DND-41 (cell line): ENCODE data around the gene PEAK3.

Source experiments
- ATAC-seq: fragments of 200-7000 bp; cut with Tn5 transposase; 3 replicates; pipeline ENCODE4 v1.9.1; 2021; ENCODE audit warnings: low read depth; ENCODE audit not compliant: insufficient read depth
- DNase-seq: peaks from one replicate; pipeline ENCODE4 v3.0.0-alpha.2; 2020
- H2AFZ ChIP-seq: 2 replicates; pipeline ENCODE4 v1.6.0; 2012; ENCODE audit warnings: low read depth, low read length
- H3K27ac ChIP-seq: 2 replicates; pipeline ENCODE4 v1.5.1; 2012; ENCODE audit warnings: low read length, inconsistent platforms
- H3K27me3 ChIP-seq: fragments of 200-600 bp; sonication (generic); 2 replicates; pipeline ENCODE4 v1.6.0; 2012; ENCODE audit warnings: low read length, mild to moderate bottlenecking, inconsistent platforms; ENCODE audit not compliant: insufficient read depth, poor library complexity
- H3K36me3 ChIP-seq: 2 replicates; pipeline ENCODE4 v1.5.1; 2012; ENCODE audit warnings: low read length, inconsistent platforms; ENCODE audit not compliant: insufficient read depth
- H3K4me1 ChIP-seq: 2 replicates; pipeline ENCODE4 v1.5.1; 2012; ENCODE audit warnings: mild to moderate bottlenecking, low read length; ENCODE audit not compliant: insufficient read depth
- H3K4me2 ChIP-seq: 2 replicates; pipeline ENCODE4 v1.6.0; 2012; ENCODE audit warnings: mild to moderate bottlenecking, moderate library complexity, low read length, inconsistent platforms; ENCODE audit not compliant: insufficient read depth
- H3K4me3 ChIP-seq, 2 experiments: fragments of 200-600 bp in 1 of 2; shearing (Covaris generic) in 1 of 2; 2 replicates each; pipeline ENCODE4 v1.5.1; 2012 to 2016; ENCODE audit warnings: inconsistent platforms in 2 of 2, low read length in 2 of 2, mild to moderate bottlenecking in 2 of 2, low read depth in 1 of 2, moderate library complexity in 1 of 2
- H3K79me2 ChIP-seq: 2 replicates; pipeline ENCODE4 v1.6.0; 2012; ENCODE audit warnings: low read length, inconsistent platforms; ENCODE audit not compliant: insufficient read depth
- H3K9ac ChIP-seq: 2 replicates; pipeline ENCODE4 v1.6.0; 2012; ENCODE audit warnings: low read depth, mild to moderate bottlenecking, inconsistent platforms, low read length, moderate library complexity
- H3K9me3 ChIP-seq: 2 replicates; pipeline ENCODE4 v1.5.1; 2012; ENCODE audit warnings: low read length, moderate library complexity, mild to moderate bottlenecking, inconsistent platforms; ENCODE audit not compliant: insufficient read depth, severe bottlenecking
- H4K20me1 ChIP-seq: 2 replicates; pipeline ENCODE4 v1.6.0; 2012; ENCODE audit warnings: low read length; ENCODE audit not compliant: insufficient read depth
- CTCF ChIP-seq: IDR thresholded peaks from 2 replicates; pipeline ENCODE4 v1.5.1; 2012; ENCODE audit warnings: borderline replicate concordance, low read length, moderate library complexity, mild to moderate bottlenecking; ENCODE audit not compliant: poor library complexity, severe bottlenecking; ENCODE audit errors: extremely low read depth
- EZH2 ChIP-seq: IDR thresholded peaks from 3 replicates; pipeline ENCODE4 v1.6.1; 2012; ENCODE audit warnings: borderline replicate concordance, low read depth, mild to moderate bottlenecking, moderate library complexity, low read length, inconsistent platforms; ENCODE audit not compliant: severe bottlenecking

The PEAK3 gene

GRCh38 chr19:2271234-2272103 is 10.5 kb downstream of the PEAK3 start:
- H4K20me1 ChIP-seq: peaks cover 63% of the 10 kb centered on the region
- H3K27ac ChIP-seq: peak overlapping the region; percentile 99
- ATAC-seq (no peak), DNase-seq (no peak)
- TF ChIP-seq CTCF (no peak), EZH2 (no peak)
- H3K36me3 ChIP-seq: peaks cover 57% of the 10 kb centered on the region
- H3K9ac ChIP-seq: peak overlapping the region; percentile 100
- H3K9me3 ChIP-seq: no peaks in the 10 kb centered on the region
- no peaks in the 10 kb centered on the region for H3K27me3 ChIP-seq
- peaks cover 44% of the 10 kb centered on the region for H3K4me1 ChIP-seq
- peaks cover 74% of the 10 kb centered on the region for H3K79me2 ChIP-seq
- H3K4me2 ChIP-seq: peak overlapping the region; percentile 84
- peak overlapping the region; percentile 100; a peak in 3 of 4 replicates for H3K4me3 ChIP-seq
- H2AFZ ChIP-seq: no peak overlapping the region

- peak; percentile 16; the same call in 2 of the 3 replicates for ATAC-seq
- peaks cover 57% of the 10 kb centered on the region for H4K20me1 ChIP-seq
- peak overlapping the region; percentile 84 for H3K4me2 ChIP-seq
- peaks cover 71% of the 10 kb centered on the region for H3K79me2 ChIP-seq
- peak overlapping the region; percentile 100 for H3K9ac ChIP-seq
- no peaks in the 10 kb centered on the region for H3K27me3 ChIP-seq
- peaks cover 51% of the 10 kb centered on the region for H3K36me3 ChIP-seq
- peak overlapping the region; percentile 99 for H3K27ac ChIP-seq
- H3K4me3 ChIP-seq: peak overlapping the region; percentile 100
- H2AFZ ChIP-seq: no peak overlapping the region
- no peaks in the 10 kb centered on the region for H3K9me3 ChIP-seq
- peaks cover 44% of the 10 kb centered on the region for H3K4me1 ChIP-seq
- DNase-seq: peak; percentile 78
- TF ChIP-seq CTCF (no peak), EZH2 (no peak)
These were observed 11.3 kb downstream of the PEAK3 start for GRCh38 chr19:2270423-2271233.

- H3K79me2 ChIP-seq: peaks cover 66% of the 10 kb centered on the region
- H3K27ac ChIP-seq: peak overlapping the region; percentile 99
- no peaks in the 10 kb centered on the region for H3K9me3 ChIP-seq
- H3K27me3 ChIP-seq: no peaks in the 10 kb centered on the region
- H3K36me3 ChIP-seq: peaks cover 47% of the 10 kb centered on the region
- DNase-seq: peak; percentile 56
- H3K4me1 ChIP-seq: peaks cover 44% of the 10 kb centered on the region
- no peak for ATAC-seq
- no peak overlapping the region for H2AFZ ChIP-seq
- TF ChIP-seq CTCF: no peak
- TF ChIP-seq EZH2: no peak
- H4K20me1 ChIP-seq: peaks cover 52% of the 10 kb centered on the region
- H3K4me2 ChIP-seq: peak overlapping the region; percentile 84
- H3K9ac ChIP-seq: peak overlapping the region; percentile 100
- peak overlapping the region; percentile 100 for H3K4me3 ChIP-seq
These were observed 11.9 kb downstream of the PEAK3 start for GRCh38 chr19:2270157-2270422.
